Measurements from ENCODE around the gene TMEM196.

- TF ChIP-seq CTCF (conservative IDR thresholded peaks at IDR 0.05; ENCODE audit: low read depth, low read length) (no peak), RAD21 (IDR thresholded peaks at IDR 0.05; ENCODE audit: low read length) (no peak), POLR2A (IDR thresholded peaks at IDR 0.05; ENCODE audit: low read depth, low read length) (no peak), CHD1 (IDR thresholded peaks at IDR 0.05; ENCODE audit: low read depth, low read length) (no peak), CEBPB (IDR thresholded peaks at IDR 0.05; ENCODE audit: low read depth, low read length) (no peak), MXI1 (IDR thresholded peaks at IDR 0.05; ENCODE audit: borderline replicate concordance, low read depth, low read length) (no peak)
Observed at GRCh38 chr7:19775578-19775977, 2.2 kb upstream of the TMEM196 start.
